ENCODE measurements around the gene MYPN. TPM values are rescaled to one million over a fixed set of nuclear protein-coding genes. Genes with fewer than 3 reads are reported as not detected.

The MYPN gene
- total RNA-seq, 4 donors from 2014 or later, result 118 to 342 (median 193) TPM

DNA sequence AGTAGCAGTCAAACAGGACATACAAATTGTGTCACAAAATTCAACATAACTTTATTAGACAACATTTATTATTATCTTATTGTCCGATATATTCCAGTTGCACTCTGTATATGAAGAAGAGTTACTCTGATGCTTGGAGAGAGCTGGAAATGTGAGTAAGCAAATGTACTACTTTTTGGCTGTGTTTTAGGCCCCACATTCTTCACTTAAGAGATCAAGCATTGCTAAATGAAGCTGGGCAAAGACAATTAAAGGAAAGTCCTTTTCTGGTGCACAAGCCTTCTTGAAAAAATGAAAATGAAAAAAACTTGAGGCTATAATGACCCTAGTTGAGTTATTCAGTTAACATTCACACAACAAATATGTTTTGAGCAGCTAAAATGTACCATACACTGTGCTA, 26.1 kb downstream of the MYPN start:
- no peak for TF ChIP-seq POLR2A (IDR thresholded peaks at IDR 0.05)
- TF ChIP-seq CTCF (IDR thresholded peaks at IDR 0.05 in 4 of 5, conservative IDR thresholded peaks at IDR 0.05 in 1 of 5), result no peak
- intact Hi-C loops (cut with DNase I; ENCODE audit: low total_unique reads) (no loop called here), in situ Hi-C loops (cut with MboI; ENCODE audit: low sequenced_read_pairs in 4 of 4) (no loop called here)
- Histone ChIP-seq H3K36me3 (peaks cover 0 to 4% of the 10 kb centered on the region in 2 donors), H3K4me3 (peak overlapping the region in 2 of 4 donors; percentile 5 to 30), H3K27me3 (no peaks in the 10 kb centered on the region), H3K4me1 (peaks cover 77 to 79% of the 10 kb centered on the region in 2 donors), H3K27ac (peak overlapping the region; percentile 79 to 90 (median 87)), H3K9me3 (no peaks in the 10 kb centered on the region)
- ATAC-seq, result peak in 1 of 2 donors; percentile 10
- DNase-seq, result no peak

DNA sequence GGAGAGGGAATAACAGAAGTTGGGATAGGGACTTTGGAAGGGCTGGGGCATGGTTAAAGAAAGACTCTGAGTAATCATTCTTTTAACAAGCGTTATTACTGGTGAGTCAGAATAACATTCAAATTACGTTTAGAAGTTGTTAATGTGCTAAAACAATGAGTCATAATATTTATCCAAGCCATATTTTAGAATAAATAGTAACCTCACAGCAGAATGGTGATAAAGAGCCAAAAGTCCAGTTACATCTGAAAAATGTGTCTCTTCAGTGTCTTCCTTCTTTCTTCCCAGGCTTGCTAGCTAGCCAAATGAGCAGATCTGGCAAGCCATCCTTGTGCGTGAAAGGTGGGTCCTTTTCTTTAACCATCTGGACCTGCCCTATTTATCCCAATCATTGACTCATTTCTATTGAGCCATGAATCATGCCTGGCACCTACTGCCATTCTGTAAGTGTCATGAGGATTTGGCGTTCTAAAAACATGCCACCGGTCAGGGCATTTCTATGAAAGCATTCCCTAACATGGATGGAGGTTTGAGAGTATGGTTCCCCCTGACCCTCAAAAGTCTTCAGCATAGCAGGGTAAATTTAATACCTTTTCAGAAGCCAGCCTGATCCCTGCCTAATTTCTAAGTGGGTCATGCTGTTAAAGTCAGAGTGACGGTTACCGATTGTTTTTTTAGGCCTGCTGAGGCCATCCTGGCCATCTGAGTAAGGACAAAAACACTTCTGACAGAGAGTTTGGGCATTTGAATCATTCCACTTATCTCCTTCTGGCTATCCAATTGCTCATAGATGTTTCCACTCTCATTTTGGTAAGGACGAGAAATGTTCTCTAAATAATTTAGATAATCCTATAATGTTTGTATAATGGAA, 26.9 kb downstream of the MYPN start:
- peaks cover 76 to 79% of the 10 kb centered on the region in 2 donors for H3K4me1 ChIP-seq
- no peaks in the 10 kb centered on the region for H3K27me3 ChIP-seq
- H3K36me3 ChIP-seq, result peaks cover 0 to 4% of the 10 kb centered on the region in 2 donors
- peak; percentile 58 to 63 for DNase-seq
- in situ Hi-C loops (cut with MboI; ENCODE audit: low sequenced_read_pairs in 4 of 4) (no loop called here), intact Hi-C loops (cut with DNase I; ENCODE audit: low total_unique reads) (no loop called here)
- peak overlapping the region in 3 of 4 donors; percentile 1 to 12 (median 1) for H3K4me3 ChIP-seq
- TF ChIP-seq POLR2A (IDR thresholded peaks at IDR 0.05), result peak in 1 of 2 donors; percentile 10
- TF ChIP-seq CTCF (IDR thresholded peaks at IDR 0.05 in 4 of 5, conservative IDR thresholded peaks at IDR 0.05 in 1 of 5), result no peak
- peak; percentile 86 to 90 for ATAC-seq
- H3K9me3 ChIP-seq, result no peaks in the 10 kb centered on the region
- peak overlapping the region; percentile 79 to 90 (median 87) for H3K27ac ChIP-seq

- no peak for DNase-seq
- H3K9me3 ChIP-seq, result no peaks in the 10 kb centered on the region
- no peaks in the 10 kb centered on the region for H3K27me3 ChIP-seq
- intact Hi-C loops (cut with DNase I; ENCODE audit: low total_unique reads), result no loop called here
- peak overlapping the region in 2 of 4 donors; percentile 1 to 12 for H3K4me3 ChIP-seq
- no peak for ATAC-seq
- peaks cover 0 to 4% of the 10 kb centered on the region in 2 donors for H3K36me3 ChIP-seq
- peak overlapping the region; percentile 79 to 90 (median 87) for H3K27ac ChIP-seq
- in situ Hi-C loops (cut with MboI; ENCODE audit: low sequenced_read_pairs in 4 of 4), result no loop called here
- H3K4me1 ChIP-seq, result peaks cover 69 to 80% of the 10 kb centered on the region in 2 donors
- no peak for TF ChIP-seq POLR2A (IDR thresholded peaks at IDR 0.05)
- TF ChIP-seq CTCF (IDR thresholded peaks at IDR 0.05 in 4 of 5, conservative IDR thresholded peaks at IDR 0.05 in 1 of 5), result no peak
These were observed 27.9 kb downstream of the MYPN start for GRCh38 chr10:68137171-68137570.

GRCh38 chr10:68138526-68138925, 29.2 kb downstream of the MYPN start:
- in situ Hi-C loops (cut with MboI; ENCODE audit: low sequenced_read_pairs in 4 of 4) (no loop called here), intact Hi-C loops (cut with DNase I; ENCODE audit: low total_unique reads) (no loop called here)
- no peak for DNase-seq
- Histone ChIP-seq H3K9me3 (no peaks in the 10 kb centered on the region), H3K27ac (peak overlapping the region in 3 of 4 donors; percentile 79 to 88 (median 86)), H3K36me3 (peaks cover 0 to 15% of the 10 kb centered on the region in 2 donors), H3K4me3 (no peak overlapping the region), H3K4me1 (peaks cover 56 to 77% of the 10 kb centered on the region in 2 donors), H3K27me3 (no peaks in the 10 kb centered on the region)
- TF ChIP-seq POLR2A (IDR thresholded peaks at IDR 0.05) (no peak), CTCF (IDR thresholded peaks at IDR 0.05 in 4 of 5, conservative IDR thresholded peaks at IDR 0.05 in 1 of 5) (no peak)
- no peak for ATAC-seq

Data from gastrocnemius medialis (tissue), 4 donors.